Ecto neural progenitor cell (in vitro differentiated cells): Measurements from ENCODE around the gene GJB1.

ENCODE experiments used
- DNase-seq: peaks from one replicate; pipeline ENCODE4 v3.0.0-alpha.2; 2018; ENCODE audit warnings: low spot score

Gene GJB1

DNA sequence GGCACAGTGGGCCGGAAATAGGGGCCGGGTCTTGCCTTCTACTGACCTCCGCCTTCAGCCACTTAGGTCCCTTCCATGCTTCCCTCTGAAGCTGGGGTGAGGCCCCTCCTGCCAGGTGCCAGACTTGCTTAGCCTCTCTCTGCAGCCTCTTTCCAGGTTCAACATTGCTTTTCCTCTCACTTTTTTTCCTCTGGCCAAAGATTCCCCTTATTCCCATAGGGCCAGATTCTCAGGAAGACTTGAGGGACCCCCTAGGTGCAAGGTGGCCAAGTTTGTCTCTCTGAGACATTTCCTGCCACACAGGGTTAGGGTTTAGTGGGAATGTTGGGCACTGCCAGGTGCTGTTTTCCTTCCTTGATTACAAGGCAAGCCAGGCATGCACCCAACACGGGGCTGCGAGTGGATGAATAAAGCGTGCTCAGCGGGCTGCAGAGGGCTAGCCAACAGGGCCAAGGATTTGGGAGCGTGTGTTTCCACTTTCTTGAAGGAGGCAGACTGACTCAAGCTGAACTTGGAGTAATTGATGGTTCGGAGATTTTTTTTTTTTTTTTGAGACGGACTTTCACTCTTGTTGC is 7.6 kb upstream of the GJB1 start:
- no peak for DNase-seq

DNA sequence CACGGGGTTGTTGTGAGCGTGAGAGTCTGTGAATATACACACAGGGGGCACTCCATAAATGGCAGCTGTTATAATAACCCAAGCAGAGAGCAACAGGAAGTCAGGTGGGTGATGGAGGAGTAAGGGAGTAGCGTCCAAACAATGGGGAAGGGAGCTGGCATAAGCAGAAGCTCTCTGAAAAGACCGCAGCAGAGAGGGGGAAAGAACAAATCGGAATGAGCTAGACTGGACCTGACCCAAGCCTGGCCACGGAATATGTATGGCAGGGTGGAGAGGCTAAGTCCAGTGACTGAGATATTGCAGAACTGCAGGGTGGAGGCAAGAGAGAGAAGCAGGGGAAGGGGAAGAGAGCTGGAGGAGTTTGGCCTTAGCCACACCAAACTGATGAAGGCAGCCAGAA is 6.5 kb upstream of the GJB1 start:
- no peak for DNase-seq

DNA sequence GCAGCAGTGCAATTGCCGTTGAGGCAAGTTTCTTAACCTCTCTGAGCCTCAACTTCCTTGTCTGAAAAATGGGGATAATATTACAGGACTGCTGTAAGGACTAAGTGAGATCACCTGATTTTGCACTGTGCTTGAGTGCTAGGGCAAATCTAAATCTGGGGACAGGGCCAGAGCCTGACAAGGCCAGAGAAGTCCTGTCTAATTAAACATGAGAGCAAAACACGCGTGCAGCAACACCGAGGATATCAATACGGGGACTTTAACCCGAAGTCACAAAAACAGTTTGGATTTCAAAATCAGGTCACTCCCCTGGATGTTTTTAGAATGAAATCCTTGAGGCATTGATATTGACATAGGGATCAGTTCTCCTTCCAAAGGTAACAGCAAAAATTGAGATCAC is 5.7 kb upstream of the GJB1 start:
- no peak for DNase-seq

DNA sequence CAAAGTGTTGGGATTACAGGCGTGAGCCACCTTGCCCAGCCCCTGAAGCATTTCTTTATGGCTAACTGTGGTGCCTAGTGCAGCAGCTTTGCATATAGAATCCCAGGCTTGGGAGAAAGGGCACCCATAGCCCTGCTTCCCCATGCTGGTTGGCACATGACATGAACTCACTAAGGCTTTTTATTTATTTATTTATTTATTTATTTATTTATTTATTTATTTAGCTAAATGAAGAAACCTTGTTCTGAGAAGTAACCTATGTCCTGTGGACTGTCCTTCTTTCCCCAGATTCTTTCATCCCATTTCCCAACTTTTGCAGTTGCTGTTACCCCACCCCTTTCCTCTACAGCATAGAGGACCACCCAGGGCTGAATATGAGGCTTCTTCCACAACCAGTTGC is 1.9 kb upstream of the GJB1 start:
- DNase-seq = no peak

DNA sequence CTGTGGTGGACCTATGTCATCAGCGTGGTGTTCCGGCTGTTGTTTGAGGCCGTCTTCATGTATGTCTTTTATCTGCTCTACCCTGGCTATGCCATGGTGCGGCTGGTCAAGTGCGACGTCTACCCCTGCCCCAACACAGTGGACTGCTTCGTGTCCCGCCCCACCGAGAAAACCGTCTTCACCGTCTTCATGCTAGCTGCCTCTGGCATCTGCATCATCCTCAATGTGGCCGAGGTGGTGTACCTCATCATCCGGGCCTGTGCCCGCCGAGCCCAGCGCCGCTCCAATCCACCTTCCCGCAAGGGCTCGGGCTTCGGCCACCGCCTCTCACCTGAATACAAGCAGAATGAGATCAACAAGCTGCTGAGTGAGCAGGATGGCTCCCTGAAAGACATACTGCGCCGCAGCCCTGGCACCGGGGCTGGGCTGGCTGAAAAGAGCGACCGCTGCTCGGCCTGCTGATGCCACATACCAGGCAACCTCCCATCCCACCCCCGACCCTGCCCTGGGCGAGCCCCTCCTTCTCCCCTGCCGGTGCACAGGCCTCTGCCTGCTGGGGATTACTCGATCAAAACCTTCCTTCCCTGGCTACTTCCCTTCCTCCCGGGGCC is 1.2 kb downstream of the GJB1 start:
- DNase-seq = peak; percentile 47

DNA sequence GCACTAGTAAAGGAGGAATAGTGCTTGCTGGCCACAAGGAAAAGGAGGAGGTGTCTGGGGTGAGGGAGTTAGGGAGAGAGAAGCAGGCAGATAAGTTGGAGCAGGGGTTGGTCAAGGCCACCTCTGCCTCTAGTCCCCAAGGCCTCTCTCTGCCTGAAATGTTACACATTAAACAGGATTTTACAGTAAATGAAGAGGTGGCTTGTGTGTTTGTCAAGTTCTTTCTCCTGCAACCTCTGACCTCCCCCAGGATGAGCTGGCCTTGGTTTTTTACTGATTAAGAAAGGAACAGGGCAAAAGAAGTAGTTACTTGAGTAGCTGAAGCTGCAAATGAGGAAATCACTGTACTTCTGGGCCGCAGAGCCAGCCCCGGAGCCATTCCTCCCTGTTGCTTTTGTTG is 2.0 kb downstream of the GJB1 start:
- no peak for DNase-seq

DNA sequence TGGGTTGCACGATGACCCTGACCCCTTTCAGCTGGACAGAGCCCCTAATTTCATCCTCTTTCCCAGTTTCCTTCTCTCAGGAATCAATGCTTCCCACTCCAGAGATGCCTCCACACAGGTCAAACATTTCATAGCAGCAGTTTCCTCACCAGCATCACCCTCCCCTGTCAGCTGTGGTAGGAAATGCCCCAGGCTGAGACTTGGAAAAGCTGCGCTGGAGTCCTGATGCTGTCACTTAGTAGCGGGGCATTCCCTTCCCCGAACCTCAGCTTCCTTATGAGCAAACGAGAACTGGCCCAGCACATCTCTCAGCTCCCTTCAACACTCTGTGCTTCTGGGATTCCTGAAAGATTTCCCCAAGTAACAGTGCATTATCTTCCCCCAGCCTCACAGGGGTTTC is 2.7 kb downstream of the GJB1 start:
- no peak for DNase-seq

DNA sequence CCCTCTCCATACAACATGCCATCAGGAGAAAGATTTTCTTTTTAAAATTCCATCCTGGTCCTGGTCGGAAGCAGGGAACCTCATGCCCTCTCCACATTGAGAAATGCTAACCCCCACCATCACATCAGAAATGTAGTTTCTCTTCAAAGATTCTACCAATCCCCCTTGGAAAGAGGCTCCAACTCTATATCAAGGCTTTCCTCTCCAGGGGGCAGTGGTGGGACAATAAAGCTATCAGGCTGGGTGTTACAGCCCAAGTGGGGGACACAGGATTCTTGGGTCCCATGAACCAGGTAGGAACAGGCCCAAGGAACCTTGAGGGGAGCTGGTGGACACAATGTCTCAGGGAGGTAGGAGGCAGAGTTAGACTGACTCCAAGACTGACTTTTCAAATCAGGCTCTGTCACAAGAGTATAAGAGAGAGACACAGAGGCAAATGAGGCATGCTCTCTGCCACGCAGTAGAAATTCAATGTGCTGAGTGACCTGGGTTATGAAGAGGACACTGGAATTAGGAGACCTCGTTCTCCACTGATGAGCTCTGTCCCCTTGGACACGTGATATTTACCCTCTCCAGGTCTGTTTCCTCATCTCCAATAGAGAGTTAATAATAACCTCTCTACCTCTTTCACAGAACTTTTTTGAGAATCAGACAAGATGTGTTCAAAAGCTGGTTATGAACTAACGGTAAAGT is 4.5 kb downstream of the GJB1 start:
- DNase-seq = no peak

DNA sequence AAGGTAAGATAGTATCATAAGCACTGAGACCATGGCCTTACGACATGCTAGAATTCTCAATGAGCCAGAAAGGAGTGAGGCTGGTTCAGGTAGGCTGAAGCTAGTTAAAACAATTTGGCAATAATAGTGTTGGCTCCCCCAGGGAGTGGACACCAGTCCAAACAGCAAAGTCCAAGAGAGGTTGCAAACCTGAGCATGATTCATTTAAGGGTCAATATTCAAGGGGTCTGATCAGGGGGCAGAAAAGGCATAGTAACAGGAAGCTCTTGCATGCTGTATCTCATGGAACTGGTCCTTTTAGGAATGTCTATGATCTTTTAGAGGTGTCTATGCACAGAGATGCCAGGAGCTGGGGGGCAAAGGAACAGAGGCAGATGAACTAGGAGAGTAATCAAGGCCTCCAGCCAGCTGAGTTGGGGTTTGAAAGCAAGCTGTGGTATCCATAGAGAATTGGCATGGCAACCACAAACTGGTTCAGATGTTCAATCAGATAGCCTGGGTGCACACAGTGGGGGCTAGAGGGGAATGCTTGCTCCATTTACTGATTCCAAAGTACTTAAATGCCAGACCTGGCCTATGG is 5.1 kb downstream of the GJB1 start:
- no peak for DNase-seq

DNA sequence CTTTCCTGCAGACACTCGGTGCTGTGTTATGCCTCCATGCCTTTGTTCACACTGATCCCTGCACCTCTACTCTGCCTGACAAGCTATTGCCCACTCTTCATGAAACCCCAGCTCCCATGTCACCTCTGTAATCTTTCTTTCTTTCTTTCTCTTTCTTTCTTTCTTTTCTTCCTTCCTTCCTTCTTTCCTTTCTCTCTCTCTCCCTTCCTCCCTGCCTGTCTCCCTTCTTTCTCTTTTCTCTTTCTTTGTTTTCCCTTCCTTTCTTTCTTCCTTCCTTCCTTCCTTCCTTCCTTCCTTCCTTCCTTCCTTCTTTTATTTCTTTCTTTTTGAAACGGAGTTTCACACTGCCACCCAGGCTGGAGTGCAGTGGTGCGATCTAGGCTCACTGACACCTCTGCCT is 12.5 kb downstream of the GJB1 start:
- DNase-seq = no peak

DNA sequence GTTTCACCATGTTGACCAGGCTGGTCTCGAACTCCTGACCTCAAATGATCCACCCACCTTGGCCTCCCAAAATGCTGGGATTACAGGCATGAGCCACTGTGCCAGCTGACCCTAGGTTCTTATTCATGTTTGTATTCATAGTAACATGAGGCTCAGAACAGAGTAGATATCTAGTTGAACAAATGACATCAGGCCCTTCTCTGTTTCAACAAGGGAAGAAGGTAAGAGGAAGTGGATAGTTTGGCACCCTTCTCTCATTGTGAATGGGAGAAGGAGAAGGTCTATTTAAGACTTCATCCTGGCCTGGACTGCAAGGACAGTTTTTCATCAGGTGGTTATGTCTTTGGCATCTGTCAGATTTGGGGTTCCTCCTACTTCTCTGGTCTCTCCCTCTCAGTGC is 13.8 kb downstream of the GJB1 start:
- no peak for DNase-seq

DNA sequence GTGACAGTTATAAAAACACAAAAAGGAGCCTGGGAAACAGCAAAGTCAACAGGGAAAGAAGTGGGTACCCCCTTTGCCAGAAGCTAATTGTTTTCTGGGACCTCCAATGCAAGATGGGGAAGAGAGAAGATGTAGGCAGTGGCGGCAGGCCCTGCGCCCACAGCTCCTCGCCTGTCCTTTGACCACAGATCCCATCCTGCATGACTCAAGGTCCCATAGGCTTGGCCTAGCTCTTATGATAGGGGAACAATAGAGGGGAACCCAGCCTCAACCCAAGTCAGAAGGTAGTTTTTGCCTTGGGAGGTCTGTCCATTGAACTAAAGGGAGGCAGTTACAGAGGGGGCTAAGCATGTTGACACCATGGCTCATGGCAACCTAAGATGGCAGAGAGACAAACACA is 16.8 kb downstream of the GJB1 start:
- no peak for DNase-seq

DNA sequence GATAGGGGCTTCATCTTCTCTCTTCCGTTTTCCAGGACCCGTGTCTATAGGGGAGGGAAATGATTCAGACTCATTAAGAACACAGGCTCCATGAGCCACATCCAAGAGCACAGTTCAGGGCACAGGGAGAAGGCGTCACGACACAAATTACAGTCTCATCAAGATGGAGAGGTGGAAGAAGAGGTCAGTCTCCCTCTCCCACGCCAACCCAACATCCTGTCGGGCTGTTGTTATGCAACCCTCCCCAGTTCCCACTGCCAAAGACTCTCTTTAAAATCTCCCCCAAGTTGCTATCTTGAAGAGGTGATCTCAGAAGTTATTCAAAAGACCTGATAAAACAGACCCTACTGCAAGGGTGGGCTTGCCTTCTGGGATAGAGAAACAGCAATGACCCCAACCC is 18.3 kb downstream of the GJB1 start:
- DNase-seq = no peak

DNA sequence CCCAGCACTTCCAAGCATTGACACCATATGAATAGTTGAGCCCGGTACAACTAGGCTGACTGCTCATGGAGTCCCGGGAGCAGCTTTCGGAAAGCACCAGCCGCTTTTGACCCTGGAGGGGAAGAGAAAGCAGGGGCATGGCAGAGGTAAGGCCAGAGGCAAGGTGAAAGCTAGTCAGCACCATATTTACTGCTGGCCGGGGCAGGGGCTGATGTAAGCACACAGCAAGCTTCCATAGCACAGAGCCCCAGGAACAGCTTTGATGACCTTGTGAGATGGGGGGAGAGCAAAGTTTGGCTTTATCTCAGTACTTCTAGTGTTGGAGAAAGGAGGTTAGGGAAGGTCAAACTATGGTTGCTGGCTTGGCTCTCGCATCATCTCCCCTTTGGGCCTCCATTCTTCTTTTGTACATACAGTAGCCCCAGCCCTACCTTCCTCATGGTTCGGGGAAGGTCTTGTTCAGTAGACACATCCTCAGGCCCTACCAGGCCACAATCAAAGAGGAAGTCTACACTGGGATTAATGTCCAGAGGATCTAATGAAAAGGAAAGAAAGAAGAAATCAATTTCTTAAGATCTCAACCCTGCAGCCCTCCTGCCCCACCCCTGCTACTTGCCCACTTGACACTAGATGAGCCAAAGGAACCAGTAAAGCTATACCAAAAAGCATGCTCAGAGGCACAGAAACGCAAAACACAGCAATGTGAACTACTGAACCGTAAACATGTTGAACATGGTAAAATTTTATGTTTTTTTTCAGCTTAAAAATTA is 21.5 kb downstream of the GJB1 start:
- DNase-seq = no peak

DNA sequence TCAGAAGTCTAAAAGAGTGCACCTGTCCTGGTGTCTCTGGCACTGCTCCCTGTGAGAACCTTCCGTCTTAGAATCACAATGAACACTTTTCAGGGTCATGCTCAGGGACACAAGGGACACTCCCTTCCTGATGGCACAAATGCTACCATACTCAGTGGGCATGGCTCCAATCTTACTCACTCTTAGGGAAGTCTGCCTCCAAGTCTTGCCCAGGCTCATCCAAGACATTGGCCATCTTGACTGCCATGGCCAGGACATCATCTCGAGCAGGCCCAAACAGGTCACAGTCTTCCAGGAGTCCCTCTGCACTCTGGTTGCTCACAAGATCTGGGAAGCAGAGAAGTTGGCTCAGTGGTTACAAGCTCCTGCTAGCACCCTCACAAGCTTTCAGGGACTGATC is 22.1 kb downstream of the GJB1 start:
- no peak for DNase-seq

DNA sequence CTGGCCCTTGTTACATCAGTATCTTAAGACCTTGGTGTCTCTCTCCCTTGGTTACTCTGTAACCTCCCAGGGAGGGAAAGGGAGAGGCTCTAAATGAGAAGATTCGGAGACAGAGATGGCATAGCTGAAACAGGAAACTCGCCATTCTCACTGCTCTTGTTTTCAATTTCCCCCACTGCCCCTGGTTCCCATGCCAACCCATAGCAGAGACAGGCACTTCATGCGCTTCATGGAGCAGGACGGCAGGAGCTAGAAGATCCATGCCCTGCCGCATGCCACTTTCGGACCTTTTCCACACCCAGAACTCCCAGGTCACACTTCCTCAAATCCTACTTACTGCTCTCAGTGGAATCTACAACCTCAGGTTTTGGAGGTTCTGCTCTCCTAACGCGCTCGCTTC is 27.8 kb downstream of the GJB1 start:
- DNase-seq = no peak

DNA sequence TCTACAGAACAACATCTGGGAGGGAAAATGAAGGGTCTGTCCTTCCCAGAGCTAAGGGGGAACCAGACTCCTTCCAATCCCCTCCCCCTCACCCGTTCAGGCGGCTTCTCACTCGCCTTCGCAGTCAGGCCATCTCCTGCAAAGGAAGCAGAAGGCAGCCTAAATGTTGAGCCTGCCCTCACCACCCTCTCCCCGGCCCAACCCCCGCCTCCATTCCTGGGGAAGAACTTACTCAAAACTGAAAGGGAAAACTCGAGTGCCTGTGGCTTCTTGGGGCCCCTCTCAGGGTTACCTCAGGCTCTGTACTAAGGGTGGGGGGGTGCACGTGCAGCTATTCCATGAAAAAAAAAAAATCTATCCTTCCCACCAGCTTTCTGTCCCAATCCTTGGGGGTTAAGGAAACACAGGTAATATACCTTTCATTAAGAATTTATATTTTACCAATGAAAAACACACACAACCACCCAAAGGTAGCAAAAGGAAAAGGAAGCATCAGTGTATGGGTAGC is 28.5 kb downstream of the GJB1 start:
- no peak for DNase-seq

DNA sequence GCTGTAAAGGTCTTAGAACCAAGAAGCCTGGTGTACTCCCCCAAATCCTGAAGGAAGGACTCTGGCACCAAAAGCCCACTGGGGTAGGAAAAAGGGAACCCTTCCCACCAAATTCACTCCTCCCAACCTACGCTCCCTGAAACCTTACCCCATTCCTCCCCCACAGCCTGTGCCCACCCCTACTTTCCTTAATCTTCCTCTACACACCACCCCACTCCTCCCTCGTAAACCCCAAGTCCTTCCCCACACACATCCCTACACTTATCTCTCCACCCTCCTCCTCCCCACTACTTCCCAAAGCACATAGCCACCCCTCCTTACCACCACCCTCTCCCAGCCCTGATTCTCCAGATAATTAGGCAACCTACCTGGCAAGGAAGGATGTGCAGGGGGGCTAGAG is 29.2 kb downstream of the GJB1 start:
- DNase-seq = no peak

DNA sequence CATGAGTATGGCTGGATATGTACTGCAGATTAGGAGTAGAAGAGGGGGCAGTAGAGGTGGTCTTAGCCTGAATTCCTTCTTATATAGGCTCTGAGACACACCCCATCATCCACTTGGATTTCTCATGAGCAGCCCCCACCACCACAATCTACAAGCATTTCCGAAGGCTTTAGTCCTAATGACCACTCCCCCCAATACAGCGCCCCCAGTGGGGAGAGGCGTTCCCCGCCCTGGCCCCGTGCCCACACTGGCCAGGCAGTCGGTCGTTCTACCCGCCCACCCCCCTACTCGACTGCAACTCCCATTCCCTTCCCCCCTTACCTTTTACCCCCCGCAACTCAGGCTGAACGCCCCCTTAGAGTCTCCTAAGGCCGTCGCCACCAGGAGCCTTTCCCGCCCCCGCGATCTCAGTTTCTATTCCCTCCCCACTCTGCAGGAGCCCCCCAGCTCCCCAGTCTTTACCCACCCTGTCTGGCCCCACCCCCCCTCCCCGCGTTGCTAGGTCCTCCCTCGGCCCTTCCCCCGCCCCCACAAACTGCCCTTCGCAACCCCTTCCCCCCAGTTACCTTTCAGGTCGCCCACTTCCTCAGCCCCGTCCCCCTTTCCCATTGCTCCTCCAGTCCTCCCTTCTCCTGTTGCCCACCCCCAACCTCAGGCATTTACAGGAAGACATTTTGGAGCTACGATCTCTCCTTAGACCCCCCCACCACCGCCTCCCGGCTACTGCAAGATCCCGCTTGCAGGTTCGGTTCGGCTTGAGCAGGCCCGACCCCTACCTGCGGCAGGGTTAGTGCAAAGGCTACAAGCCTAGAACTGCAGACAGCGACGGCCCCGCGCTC is 30.4 kb downstream of the GJB1 start:
- DNase-seq = peak; percentile 67

DNA sequence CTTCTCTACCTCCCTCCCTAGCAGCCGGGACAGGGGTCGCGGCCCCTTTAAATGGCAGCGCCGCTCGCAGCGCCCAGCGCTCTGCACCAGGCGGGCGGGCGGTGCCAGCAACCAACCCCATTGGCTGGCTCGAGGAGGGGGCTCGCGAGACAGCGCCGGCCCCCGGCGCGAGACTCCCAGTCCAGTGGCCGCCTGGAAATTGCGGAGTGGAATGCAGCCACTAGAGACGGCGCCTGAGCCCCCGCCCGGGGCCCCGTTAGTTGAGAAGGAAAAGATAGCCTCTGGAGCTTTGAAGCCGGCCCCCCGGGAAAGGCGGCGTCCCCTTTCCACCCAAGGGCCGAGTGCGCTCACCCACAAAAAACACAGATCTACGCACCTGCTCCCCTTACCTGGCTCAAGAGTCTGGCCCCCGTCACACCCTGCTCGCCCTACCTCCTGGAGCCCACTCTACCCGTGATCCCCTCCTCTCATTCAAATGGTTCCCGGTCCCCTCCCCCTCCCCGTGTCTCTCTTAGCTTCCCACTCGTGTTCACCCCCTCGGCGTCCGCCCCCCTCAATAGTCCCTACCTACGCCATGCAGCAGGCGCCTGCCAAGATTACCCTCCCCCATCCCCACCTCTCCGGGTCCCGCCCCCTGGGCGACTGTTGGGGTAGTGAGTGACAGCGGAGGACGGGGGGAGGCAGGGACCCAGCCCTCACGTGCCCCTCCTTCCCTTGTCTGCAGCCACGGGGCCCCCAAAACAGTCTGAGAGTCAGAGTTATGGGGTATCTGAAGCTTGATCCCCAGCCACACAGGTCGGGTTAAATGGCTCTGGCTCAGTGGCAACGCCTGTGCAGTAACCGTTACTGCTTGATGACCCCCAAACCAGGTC is 31.3 kb downstream of the GJB1 start, which contains the start of gene ZMYM3:
Gene ZMYM3 (minus strand): TSS at position 49 of the 872 bp plus-strand sequence. CDS start 885 bp downstream, outside the sequence.
- peak; percentile 89 for DNase-seq
